ENCODE measurements around the gene RHOBTB3. TPM values are rescaled to one million over a fixed set of nuclear protein-coding genes. Genes with fewer than 3 reads are reported as not detected.

RHOBTB3 gene
- total and polyA plus RNA-seq, 10 of the 15 experiments (the other 5 are each of a cell fraction or from before 2014, with no cell fraction given): 3.6 to 42.8 (median 8.4) TPM

DNA sequence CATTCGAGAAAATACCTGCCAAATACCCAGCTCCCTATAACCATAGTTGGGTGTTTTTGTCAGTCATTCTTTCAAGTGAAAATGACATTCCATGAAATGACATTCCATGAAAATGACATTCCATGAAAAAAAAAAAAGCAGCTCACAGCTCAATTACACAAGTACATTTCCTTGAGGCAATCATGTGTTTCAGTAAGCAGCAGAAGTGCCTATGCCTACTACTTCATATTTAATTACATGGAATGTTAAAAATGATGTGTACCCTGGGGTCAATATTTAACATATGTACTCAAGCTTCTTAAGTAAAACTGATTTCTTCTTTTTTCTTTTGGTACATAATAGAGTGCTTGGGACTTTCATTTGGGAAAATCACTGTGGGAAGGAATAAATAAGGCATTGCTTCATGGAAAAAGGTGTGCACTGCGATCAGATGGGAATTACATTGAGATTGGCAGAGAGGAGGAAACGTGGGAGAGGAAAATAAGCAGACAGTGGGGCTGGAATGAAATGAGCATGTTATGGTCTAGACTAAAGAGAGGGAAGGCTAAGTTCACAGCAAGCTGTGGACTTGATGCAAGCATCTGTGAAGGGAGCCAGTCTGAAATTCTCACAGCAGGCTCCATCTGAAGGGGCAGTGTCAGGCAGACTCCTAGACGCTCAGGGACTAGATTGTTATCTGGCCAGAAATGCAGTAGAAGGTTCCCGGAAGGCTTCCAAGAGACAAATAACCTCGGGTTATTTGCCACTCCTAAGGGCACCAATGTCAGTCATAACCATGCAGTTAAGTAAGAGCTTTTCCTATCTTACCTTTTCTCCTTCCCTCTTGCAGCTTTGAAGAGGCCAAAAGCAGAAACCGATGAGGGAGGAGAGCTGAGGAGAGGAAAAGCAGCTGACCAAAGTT lies 33.1 kb upstream of the RHOBTB3 start:
- ChIA-PET CTCF (interaction anchor here (0.7 to 2.2 kb wide), 3 partner anchors 19 to 83 kb away, joined by 3 to 5 read pairs (median 4); no protein-coding TSS in a partner anchor), RAD21 (ENCODE audit: unreplicated experiment) (interaction anchor here (0.8 kb wide), 1 partner anchor 37 kb away, joined by 3 read pairs; no protein-coding TSS in a partner anchor), POLR2A (interaction anchor here (1.1 kb wide), 1 partner anchor 9 kb away, joined by 4 read pairs; no protein-coding TSS in a partner anchor), SMC1A (ENCODE audit: uncharacterized antibody, unreplicated experiment) (interaction anchor here (0.7 to 2.6 kb wide), 7 partner anchors 22 to 145 kb away, joined by 3 to 13 read pairs (median 4); no protein-coding TSS in a partner anchor)
- intact Hi-C loops (cut with micrococcal nuclease; ENCODE audit: unreplicated experiment) (no loop called here), in situ Hi-C loops (cut with MboI) (no loop called here)
- no peak for FAIRE-seq
- no peak for DNase-seq (ENCODE audit: low read depth, low spot score)
- Histone ChIP-seq H3K27ac (ENCODE audit: control insufficient read depth, insufficient read depth) (no peak overlapping the region), H3K27me3 (replicated peaks in 1 of 2; ENCODE audit: control insufficient read depth in 2 of 2, insufficient read depth in 2 of 2, low read length in 1 of 2) (no peaks in the 10 kb centered on the region), H3K9me3 (replicated peaks; ENCODE audit: control insufficient read depth, insufficient read depth, low read length) (no peaks in the 10 kb centered on the region), H3K36me3 (ENCODE audit: control insufficient read depth in 2 of 2, insufficient read depth in 2 of 2, low read length in 1 of 2) (no peaks in the 10 kb centered on the region), H3K79me2 (ENCODE audit: control insufficient read depth, insufficient read depth, low read length) (no peaks in the 10 kb centered on the region), H3K4me2 (ENCODE audit: control insufficient read depth, insufficient read depth) (no peak overlapping the region), H3K4me3 (no peak overlapping the region), H4K20me1 (ENCODE audit: control insufficient read depth, insufficient read depth) (no peaks in the 10 kb centered on the region), H3K9ac (ENCODE audit: control insufficient read depth, insufficient read depth, low read length) (no peak overlapping the region), H3K4me1 (ENCODE audit: control insufficient read depth, insufficient read depth, low read length) (no peaks in the 10 kb centered on the region), H2AFZ (ENCODE audit: control insufficient read depth, low read depth, low read length) (no peak overlapping the region)
- ATAC-seq: no peak
- 63% methylated on average over 7 of the region's 7 CpGs for WGBS (ENCODE audit: insufficient coverage, insufficient replicate concordance, low lambda C conversion rate, missing lambda C conversion rate)
- no TSS peak for BruUV-seq (replicated peaks)
- TF ChIP-seq BMI1 (IDR thresholded peaks at IDR 0.05; ENCODE audit: borderline replicate concordance) (no peak), WRNIP1 (IDR thresholded peaks at IDR 0.05; ENCODE audit: borderline replicate concordance, low read depth, low read length) (no peak), PAX5 (IDR thresholded peaks at IDR 0.05; ENCODE audit: borderline replicate concordance, low read depth, low read length) (no peak), JUNB (IDR thresholded peaks at IDR 0.05) (no peak), ZBTB11 (CRISPR knock-in tag; IDR thresholded peaks at IDR 0.05) (no peak), ZNF24 (IDR thresholded peaks at IDR 0.05) (no peak), RB1 (IDR thresholded peaks at IDR 0.05; ENCODE audit: borderline replicate concordance) (no peak), MEF2A (IDR thresholded peaks at IDR 0.05; ENCODE audit: insufficient read depth, low read depth, low read length) (no peak), RBBP5 (conservative IDR thresholded peaks at IDR 0.05) (no peak), NR2C2 (IDR thresholded peaks at IDR 0.05; ENCODE audit: borderline replicate concordance, control insufficient read depth, insufficient read length, low read depth) (no peak)
- TF ChIP-seq, protein P1, sequence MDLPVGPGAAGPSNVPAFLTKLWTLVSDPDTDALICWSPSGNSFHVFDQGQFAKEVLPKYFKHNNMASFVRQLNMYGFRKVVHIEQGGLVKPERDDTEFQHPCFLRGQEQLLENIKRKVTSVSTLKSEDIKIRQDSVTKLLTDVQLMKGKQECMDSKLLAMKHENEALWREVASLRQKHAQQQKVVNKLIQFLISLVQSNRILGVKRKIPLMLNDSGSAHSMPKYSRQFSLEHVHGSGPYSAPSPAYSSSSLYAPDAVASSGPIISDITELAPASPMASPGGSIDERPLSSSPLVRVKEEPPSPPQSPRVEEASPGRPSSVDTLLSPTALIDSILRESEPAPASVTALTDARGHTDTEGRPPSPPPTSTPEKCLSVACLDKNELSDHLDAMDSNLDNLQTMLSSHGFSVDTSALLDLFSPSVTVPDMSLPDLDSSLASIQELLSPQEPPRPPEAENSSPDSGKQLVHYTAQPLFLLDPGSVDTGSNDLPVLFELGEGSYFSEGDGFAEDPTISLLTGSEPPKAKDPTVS (IDR thresholded peaks at IDR 0.05; ENCODE audit: low read depth, low read length): no peak
- TF ChIP-seq, protein P2, sequence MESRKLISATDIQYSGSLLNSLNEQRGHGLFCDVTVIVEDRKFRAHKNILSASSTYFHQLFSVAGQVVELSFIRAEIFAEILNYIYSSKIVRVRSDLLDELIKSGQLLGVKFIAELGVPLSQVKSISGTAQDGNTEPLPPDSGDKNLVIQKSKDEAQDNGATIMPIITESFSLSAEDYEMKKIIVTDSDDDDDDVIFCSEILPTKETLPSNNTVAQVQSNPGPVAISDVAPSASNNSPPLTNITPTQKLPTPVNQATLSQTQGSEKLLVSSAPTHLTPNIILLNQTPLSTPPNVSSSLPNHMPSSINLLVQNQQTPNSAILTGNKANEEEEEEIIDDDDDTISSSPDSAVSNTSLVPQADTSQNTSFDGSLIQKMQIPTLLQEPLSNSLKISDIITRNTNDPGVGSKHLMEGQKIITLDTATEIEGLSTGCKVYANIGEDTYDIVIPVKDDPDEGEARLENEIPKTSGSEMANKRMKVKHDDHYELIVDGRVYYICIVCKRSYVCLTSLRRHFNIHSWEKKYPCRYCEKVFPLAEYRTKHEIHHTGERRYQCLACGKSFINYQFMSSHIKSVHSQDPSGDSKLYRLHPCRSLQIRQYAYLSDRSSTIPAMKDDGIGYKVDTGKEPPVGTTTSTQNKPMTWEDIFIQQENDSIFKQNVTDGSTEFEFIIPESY (IDR thresholded peaks at IDR 0.05): no peak
- TF ChIP-seq, protein P3, sequence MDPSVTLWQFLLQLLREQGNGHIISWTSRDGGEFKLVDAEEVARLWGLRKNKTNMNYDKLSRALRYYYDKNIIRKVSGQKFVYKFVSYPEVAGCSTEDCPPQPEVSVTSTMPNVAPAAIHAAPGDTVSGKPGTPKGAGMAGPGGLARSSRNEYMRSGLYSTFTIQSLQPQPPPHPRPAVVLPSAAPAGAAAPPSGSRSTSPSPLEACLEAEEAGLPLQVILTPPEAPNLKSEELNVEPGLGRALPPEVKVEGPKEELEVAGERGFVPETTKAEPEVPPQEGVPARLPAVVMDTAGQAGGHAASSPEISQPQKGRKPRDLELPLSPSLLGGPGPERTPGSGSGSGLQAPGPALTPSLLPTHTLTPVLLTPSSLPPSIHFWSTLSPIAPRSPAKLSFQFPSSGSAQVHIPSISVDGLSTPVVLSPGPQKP (IDR thresholded peaks at IDR 0.05; ENCODE audit: low read depth, low read length): no peak
- TF ChIP-seq, protein P4, sequence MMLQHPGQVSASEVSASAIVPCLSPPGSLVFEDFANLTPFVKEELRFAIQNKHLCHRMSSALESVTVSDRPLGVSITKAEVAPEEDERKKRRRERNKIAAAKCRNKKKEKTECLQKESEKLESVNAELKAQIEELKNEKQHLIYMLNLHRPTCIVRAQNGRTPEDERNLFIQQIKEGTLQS (IDR thresholded peaks at IDR 0.05; ENCODE audit: borderline replicate concordance, extremely low read depth, low read depth, low read length): no peak
